Activated CD4-positive, CD25-positive, alpha-beta regulatory T cell treated with anti-CD3 and anti-CD28 coated beads, Interleukin-2, amount 50 U/mL, for 16 hours (primary cell): Measurements from ENCODE around the gene HMGN4.
"Not testable (repeated sequence)": the region's sequence is repeated elsewhere in the genome, so short reads cannot be mapped to it uniquely, and the experiment has no call there.

Experiments used
- DNase-seq: peaks from one replicate; pipeline ENCODE4 v3.0.0-alpha.2; 2020; ENCODE audit warnings: low read depth, low spot score

The HMGN4 gene

DNA sequence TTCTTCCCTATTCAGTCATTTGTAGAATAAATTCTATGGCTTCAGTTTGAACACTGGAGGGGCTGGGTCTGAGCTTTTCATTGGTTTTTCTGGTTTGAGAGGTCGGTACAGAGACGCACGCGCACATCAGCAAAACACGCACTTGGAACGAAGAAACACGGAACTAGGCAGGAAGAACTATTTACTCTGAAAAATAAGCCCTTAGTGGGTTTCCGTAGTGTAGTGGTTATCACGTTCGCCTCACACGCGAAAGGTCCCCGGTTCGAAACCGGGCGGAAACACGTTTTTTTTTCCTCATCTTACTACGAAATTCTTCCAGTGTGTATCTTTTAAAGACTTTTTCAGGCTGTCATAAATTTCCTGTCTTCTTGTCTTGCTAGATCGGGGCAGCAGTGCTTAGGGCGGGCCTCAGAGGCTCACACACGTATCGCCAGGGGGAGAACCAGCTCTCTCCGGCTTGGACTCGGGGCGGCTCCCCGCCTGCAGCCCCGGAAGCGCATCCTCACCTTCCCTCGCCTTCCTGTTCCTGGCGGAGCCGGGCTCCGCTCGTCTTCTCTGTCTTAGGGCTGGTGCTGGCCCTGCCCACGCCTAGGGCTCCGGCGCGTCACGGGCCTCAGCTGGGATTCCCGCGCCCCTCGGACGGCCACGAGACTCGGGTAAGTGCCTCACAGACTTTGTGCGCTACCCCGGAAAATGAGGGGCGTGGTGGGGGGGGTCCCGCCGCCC is at the start of gene HMGN4:
Gene HMGN4 (plus strand): TSS at position 521 of the 726 bp plus-strand sequence. CDS start 6,841 bp downstream, outside the sequence.
- DNase-seq: peak; percentile 74

DNA sequence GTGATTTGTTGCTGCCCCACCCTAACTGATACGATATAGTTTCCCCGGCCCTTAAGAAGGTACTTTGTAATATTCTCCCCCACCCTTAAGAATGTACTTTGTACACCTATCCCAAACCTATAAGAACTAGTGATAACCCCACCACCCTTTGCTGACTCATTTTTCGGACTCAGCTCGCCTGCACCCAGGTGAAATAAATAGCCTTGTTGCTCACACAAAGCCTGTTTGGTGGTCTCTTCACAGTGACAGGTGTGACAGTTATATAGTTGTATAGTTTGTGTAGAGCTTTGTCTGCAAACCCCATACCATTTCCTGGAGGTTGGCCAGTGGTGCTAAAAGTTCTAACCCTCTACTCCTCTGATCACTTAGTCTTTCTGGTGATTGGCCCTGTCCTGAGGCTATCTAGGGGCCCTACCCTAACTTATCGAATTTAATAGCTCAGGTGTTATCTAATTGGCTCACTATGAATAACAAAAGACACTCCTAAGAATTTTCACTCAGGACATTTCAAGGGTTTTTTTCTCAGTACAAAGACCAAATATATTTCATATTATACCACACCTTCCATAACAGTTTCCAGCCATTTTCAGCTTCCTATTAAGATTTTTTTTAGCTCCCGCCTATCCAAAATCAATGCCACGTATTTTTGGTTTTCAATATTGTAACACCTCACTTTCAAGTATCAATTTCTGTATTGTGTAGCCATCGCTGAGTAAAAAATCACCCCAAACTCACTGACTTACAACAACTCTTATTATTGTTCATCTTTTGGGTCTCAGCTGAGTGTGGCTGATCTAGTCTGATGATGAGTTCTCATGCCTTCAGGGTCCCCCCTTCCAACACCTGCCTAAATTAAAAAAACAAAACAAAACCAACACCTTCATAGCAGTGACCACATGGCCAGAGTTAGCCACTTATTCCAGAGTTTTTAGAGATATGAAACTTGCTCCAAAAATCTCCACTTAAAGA is 47.9 kb upstream of the HMGN4 start:
- no peak for DNase-seq

DNA sequence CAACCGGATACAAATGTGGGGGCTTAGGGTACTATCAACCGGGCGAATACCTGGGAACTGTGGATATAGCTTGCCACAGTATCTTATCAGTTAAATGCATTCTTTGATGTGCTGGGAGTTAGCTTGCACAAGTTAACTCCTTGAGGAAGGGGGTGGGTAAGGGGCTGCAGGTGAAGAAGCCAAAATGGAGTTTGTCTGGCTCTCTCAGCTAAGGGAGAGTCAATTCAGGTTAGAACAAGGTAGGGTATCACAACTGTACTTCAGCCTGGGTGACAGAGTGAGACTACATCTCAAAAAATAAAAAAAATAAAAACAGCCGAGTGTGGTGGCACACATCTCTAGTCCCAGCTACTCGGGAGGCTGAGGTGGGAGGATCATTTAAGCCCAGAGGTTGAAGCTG is 46.6 kb upstream of the HMGN4 start:
- DNase-seq: no peak

DNA sequence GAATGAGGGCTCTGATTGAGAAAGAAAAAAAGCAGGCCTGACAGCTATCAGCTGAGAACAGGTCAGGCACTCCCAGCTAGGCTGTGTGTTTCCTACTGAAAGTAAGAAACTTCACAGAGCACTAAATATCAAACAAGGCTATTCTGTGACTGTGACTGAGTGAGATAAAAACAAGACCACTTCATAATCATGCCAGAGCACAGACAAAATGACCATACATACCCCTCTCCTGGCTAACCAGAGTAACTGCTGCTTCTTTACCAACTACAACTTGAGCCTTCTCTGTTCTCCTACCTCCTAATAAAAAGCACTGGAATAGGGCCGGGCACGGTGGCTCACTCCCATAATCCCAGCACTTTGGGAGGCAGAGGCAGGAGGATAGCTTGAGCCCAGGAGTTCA is 44.9 kb upstream of the HMGN4 start:
- no peak for DNase-seq

DNA sequence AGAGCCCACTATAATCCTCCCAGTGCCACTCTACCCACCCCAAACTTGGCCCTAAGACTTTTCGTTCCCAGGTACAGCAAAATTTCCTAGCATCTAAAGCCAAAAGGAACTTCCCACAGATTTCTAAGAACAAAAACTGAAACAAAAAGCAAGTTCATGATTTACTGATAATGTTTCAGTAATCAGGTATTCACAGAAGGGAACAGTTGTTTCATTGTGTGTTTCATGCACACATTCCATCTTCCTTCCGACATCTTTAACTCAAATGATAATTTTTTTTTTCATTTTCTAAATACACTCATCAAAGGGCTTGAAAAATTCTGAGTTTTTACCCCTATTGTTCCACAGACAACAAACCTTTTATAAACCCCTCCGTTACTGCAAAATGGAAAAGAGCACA is 44.0 kb upstream of the HMGN4 start:
- no peak for DNase-seq

DNA sequence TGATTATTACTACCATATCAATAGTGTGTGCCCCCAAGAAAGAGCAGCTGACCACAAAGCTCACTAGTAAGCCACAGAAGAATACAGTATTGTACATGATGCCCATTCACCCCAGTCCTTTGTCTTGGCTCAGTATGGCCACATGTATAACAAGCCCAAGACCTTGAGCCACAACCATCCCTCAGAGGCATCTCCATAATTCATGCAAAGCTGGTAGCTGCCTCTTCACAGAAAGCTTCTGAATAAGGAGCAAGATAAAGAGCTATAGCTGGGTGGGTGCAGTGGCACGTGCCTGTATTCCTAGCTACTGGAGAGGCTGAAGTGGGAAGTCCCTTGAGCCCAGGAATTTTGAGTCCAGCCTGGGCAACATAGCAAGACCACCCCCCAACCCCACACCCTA is 42.9 kb upstream of the HMGN4 start:
- no peak for DNase-seq

DNA sequence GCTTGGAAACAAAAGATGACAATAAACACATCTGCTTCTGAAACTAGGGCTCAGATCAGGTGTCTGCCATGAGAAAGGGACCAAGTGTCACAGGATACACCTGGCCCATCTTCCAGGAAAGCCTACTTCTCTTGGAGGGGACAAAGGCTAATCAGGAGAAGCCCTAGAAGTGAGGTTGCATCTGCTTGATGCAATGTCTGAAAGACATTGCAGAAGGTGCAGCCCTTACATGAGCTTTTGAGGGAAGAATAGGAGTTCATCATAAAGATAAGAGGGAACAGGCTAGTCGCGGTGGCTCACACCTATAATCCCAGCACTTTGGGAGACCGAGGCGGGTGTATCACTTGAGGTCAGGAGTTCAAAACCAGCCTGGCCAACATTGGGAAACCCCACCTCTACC is 40.6 kb upstream of the HMGN4 start:
- no peak for DNase-seq

DNA sequence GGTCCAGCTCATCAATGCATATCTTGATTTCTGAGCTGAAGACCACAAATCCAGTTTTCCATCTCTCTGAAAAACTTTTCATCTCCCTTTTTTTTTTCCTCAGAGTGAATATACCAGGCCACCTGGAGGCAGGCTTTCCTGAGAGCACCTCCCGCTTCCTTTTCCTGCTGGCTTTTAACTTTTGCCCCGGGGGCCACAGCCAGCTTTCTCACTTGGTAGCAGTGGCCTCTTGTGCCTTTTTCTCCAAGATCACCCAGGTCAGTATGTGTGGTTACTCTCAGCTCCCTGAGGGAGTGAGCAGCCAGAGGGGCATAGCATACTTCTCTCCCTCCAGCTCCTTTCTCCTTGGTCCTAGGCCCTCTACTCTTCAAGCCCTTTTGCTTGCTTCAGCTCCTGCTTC is 38.1 kb upstream of the HMGN4 start, which contains the start of gene BTN1A1:
Gene BTN1A1 (plus strand): TSS at position 202 of the 400 bp plus-strand sequence. CDS start 984 bp downstream, outside the sequence.
- DNase-seq: no peak

DNA sequence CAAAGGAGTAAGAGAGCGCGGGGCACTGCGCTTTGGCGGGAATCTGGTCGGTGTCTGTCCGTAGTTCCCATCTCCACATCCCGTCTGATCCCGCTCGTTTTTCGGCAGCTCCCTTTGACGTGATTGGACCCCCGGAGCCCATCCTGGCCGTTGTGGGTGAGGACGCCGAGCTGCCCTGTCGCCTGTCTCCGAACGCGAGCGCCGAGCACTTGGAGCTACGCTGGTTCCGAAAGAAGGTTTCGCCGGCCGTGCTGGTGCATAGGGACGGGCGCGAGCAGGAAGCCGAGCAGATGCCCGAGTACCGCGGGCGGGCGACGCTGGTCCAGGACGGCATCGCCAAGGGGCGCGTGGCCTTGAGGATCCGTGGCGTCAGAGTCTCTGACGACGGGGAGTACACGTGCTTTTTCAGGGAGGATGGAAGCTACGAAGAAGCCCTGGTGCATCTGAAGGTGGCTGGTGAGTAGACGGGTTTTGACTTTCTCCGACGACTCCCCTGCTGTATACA is 36.6 kb upstream of the HMGN4 start:
- no peak for DNase-seq

DNA sequence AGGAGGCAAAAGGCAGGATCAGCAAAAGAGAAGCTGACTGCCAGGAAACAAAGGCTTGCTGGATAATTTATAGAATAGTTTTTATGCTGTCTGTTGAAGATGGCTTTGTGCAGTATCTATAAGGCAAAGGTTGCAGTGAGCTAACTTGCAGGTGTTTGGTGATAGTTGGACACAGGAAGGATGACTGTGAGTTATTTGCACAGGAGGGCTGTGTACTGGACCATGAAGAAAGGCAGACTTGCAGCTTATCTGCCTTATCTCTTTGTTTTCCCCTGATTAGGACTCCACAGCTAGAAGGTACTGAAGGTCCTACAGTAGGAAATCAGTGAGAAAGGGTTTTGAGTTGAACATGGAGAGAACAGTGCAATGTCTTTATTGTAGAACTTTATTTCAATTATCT is 36.0 kb upstream of the HMGN4 start:
- no peak for DNase-seq

DNA sequence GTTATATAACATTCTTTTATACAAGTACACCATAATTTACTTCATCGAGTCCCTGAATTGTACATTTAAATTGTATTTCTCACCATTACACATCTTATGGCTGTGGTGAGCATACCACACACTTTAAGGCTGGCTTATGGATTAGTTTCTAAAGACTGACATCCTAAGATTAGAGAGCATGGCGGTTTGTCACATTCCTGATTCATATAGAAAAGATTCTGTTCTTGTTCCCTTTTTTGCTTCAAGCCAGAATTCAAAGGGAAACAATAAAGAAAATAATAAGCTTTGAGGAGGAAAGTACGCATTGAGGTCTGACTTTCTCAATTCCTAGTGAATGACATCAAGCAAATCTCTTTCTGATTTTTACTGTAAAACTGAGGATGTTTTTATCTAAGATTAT is 35.5 kb upstream of the HMGN4 start:
- DNase-seq: no peak

DNA sequence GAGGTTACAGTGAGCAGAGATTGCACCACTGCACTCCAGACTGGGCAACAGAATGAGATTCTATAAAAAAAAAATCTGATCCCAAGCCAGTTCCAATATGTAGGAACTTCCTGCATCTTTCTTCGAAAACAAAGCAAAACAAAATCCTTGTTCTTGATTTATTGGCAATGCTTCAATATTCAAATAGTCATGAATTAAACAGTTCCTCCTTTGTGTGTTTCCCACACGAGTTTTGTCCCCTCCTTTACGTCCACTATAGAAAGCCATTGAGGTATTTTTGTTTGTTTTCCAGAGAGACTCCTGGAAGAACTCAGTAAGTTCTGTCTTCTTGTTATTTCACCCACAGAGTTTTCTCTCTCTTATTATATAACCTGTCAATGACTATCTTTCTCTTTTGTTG is 30.5 kb upstream of the HMGN4 start:
- no peak for DNase-seq

DNA sequence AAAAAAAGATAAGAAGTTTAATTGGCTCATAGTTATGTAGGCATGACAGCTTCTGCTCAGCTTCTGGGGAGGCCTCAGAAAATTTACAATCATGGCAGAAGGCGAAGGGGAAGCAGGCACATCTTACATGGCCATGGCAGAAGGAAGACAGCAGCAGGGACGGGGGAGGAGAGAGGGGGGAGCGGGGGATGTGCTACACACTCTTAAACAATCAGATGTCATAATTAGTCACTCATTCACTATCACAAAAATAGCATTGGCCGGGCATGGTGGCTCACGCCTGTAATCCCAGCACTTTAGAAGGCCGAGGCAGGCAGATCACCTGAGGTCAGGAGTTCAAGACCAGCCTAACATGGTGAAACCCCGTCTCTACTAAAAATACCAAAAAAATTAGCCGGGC is 27.1 kb upstream of the HMGN4 start:
- DNase-seq: not testable (repeated sequence)

DNA sequence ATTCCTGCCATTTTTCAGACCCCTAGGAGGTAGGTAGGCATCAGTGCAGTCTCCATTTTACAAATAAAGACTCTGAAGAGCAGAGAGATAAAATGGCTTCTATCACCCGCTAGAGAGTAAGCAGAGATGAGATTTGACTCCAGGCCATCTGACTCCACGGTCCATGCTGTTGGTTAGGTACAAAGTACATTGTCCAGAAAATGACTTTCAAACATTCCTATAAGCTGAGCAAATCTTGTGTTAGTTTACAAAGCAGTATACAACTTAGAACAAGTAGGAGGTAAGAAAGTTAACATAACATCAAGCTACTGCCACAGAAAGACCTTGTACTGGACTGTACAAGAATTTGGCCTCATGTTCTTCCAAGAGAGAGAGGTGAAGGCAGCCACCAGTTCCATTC is 23.2 kb upstream of the HMGN4 start:
- no peak for DNase-seq

DNA sequence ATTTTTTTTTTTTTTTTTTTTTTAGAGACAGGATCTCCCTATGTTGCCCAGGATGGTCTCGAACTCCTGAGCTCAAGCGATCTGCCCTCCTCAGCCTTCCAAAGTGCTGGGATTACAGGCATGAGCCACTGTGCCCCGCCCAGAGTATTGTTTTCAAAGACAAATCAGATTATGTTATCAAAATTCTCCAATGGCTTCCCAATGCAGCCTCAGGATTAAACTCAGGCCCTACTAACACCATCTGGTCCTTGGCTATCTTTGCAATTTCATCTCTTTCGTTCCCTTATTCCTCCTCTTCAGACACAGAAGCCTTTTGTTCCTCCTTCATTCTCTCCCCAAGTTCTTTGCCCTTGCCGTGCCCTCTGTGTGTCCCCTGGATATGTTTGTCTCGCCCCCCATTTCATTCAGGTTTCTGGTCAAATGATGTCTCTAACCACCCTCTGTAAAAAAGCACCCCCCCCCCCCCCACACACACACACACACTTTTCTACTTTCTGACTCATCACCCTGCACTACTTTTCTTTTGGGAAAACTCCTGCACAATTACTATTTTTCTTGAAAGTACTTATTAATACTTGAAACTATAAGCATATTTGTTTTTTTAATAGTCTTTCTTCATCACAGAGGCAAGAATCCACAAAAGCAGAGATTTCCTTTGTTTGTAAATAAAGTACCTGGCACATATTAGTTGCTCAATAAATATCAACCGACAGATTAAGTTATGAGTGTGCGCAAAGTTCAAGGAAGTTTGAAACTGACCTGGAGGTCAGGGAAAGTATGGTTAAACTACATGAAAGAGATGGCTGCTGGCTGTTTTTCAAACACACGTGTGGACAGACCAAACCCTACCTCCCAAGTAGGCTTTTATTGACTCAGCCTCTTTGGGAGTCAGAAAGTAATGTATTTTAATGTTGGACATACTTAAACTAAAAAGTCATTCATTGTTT is 21.4 kb upstream of the HMGN4 start:
- no peak for DNase-seq

DNA sequence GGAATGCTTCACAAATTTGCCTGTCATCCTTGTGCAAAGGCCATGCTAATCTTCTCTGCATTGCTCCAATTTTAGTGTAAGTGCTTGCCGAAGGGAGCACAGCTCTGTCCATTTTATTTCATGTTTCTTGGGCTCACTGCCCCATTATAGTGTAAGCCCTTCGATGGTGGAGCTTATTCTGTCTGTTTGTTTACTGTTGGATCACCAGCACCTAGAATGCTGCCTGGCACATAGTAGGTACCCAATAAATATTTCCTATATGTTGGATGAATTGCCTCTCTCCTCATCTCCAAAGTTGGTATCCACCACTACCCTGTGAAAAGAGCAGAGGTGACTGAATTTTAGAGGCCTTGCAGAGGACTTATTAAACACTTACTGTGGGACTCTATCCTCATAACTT is 18.8 kb upstream of the HMGN4 start:
- no peak for DNase-seq

DNA sequence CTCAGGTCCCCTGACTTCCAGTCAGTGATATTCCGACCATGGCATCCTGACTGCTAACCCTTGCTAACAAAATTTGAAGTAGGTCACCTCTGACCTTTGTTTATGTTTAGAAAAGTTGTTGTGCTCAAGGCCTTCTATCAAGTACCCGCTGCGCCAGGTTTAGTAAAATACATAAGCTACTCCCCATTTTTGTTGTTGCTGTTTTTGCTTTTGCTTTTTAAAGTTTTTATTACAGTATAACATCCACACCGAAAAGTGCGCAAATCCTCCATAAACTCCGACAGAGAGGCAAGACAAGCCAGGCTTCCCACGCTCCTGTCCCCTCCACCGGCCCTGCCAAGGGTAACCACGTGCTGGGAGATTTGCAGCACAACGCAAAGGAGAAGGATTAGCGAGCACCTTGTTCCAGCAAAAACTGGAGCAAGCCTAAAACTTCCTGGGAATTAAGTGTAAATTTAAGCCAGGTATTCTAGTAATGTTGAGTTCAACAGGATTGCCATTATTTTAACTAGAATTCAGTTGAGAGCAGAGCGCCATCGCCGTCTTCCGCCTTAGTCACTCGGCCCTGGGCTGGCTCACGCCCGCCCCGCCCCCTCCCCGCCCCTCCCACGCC is 17.8 kb upstream of the HMGN4 start:
- DNase-seq: no peak

DNA sequence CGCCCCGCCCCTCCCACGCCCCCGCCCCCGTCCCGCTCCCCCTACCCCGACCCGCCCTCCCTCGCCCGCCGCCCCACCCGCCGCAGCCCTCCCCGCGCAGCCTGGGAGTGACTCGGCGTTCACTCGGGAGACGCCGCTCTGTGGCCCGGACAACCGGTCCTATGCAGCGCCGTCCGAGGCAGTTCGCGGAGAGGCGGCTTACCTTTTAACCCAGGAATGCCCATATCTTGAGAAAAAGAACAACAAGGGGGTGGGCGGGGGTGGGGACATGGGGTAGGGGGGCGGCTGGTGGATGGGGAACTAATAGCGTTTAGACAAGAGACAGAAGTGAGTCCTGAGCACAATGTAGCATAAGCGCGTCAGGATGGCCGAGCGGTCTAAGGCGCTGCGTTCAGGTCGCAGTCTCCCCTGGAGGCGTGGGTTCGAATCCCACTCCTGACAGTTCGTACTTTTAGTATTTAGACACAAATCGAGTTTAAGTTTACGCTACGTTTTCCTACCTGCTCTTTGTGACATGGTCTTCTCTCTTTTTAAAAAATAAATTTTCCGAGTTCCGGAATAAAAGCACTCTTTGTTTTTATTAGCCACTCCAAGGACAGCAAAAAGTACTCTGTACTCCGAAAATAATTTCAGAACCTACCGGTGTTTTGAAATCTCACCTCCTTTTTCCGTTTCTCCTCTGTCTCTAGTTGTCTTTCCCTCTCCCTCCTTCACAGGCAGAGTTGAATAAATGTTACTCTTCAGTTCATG is 17.1 kb upstream of the HMGN4 start:
- DNase-seq: peak; percentile 77

DNA sequence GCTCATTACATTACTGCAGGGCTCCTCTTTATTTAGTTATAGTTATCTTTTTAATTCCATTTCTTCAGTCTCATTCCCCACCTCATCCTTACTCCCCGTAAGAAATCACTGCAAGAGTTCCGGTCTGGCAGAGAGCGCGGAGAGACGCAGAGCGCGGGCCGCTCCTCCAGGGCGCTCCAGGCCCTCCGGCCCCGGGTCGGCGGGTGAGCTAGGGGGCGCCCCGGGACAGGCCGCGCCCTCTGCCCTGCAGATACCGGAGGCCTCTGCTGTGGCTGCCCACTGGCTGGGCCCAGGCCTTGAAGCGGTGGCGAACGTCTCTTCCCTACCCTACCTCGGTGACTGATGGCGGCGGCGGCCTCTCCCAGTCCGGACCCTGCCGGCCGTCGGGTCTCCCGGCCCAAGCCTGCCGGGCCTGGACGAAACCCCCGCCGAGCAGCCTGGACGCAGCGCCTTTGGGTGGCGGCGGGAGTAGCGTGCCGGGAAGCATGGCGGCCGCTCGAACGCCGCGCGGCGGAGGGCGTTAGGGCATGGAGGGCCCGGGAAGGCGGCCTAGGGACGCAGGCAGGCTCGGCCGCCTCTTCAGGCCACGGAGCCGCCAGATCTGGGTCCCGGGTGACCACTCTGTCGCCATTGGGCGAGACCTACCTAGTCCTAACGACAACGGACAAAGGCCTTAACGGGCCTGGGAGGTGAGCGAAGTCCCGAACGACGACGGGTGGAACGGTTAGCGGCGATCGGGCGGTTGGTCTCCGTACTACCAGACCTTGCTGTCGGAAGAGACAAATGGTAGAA is 16.4 kb upstream of the HMGN4 start:
- peak; percentile 34 for DNase-seq
